BE2C (cell line): ENCODE measurements around the gene EXOSC2.

ENCODE experiments used
- DNase-seq: peaks from one replicate; pipeline ENCODE4 v3.0.0-alpha.2; 2020
- H3K27me3 ChIP-seq: fragments of 250-450 bp; sonication (Bioruptor Pico); 2 replicates; pipeline ENCODE4 v1.5.1; 2020; ENCODE audit warnings: mild to moderate bottlenecking
- H3K36me3 ChIP-seq: fragments of 250-450 bp; sonication (Bioruptor Pico); 2 replicates; pipeline ENCODE4 v1.5.1; 2020; ENCODE audit warnings: mild to moderate bottlenecking
- H3K4me1 ChIP-seq: fragments of 250-450 bp; sonication (Bioruptor Pico); 2 replicates; pipeline ENCODE4 v1.5.1; 2020
- H3K4me3 ChIP-seq: 2 replicates; pipeline ENCODE4 v1.5.1; 2011; ENCODE audit warnings: low read depth, low read length
- H3K9me3 ChIP-seq: fragments of 250-450 bp; sonication (Bioruptor Pico); 2 replicates; pipeline ENCODE4 v1.5.1; 2020
- CTCF ChIP-seq: IDR thresholded peaks from 2 replicates; pipeline ENCODE4 v1.5.1; 2012; ENCODE audit warnings: mild to moderate bottlenecking, low read depth, low read length

Gene EXOSC2

GRCh38 chr9:130696139-130696650 is 2.6 kb downstream of the EXOSC2 start:
- no peaks in the 10 kb centered on the region for H3K27me3 ChIP-seq
- no peaks in the 10 kb centered on the region for H3K9me3 ChIP-seq
- H3K36me3 ChIP-seq: peaks cover 56% of the 10 kb centered on the region
- H3K4me1 ChIP-seq: peaks cover 3% of the 10 kb centered on the region; the same call in 1 of the 2 replicates
- TF ChIP-seq CTCF: no peak
- H3K4me3 ChIP-seq: no peak overlapping the region
- no peak for DNase-seq

- Histone ChIP-seq H3K9me3 (no peaks in the 10 kb centered on the region), H3K4me1 (peaks cover 3% of the 10 kb centered on the region; the same call in 1 of the 2 replicates), H3K27me3 (no peaks in the 10 kb centered on the region), H3K4me3 (no peak overlapping the region), H3K36me3 (peaks cover 64% of the 10 kb centered on the region)
- DNase-seq: no peak
- TF ChIP-seq CTCF: no peak
Measured at GRCh38 chr9:130696996-130697395, 3.4 kb downstream of the EXOSC2 start.

- Histone ChIP-seq H3K9me3 (no peaks in the 10 kb centered on the region), H3K36me3 (peaks cover 79% of the 10 kb centered on the region), H3K4me3 (no peak overlapping the region), H3K4me1 (peaks cover 3% of the 10 kb centered on the region; the same call in 1 of the 2 replicates), H3K27me3 (no peaks in the 10 kb centered on the region)
- TF ChIP-seq CTCF: no peak
- DNase-seq: no peak
Measured at GRCh38 chr9:130698514-130698913, 4.9 kb downstream of the EXOSC2 start.

- TF ChIP-seq CTCF: no peak
- H3K4me3 ChIP-seq: no peak overlapping the region
- H3K9me3 ChIP-seq: no peaks in the 10 kb centered on the region
- H3K27me3 ChIP-seq: no peaks in the 10 kb centered on the region
- peaks cover 85% of the 10 kb centered on the region for H3K36me3 ChIP-seq
- H3K4me1 ChIP-seq: peaks cover 3% of the 10 kb centered on the region; the same call in 1 of the 2 replicates
- no peak for DNase-seq
Measured at GRCh38 chr9:130699047-130699446, 5.5 kb downstream of the EXOSC2 start.

GRCh38 chr9:130701059-130702022 is 7.8 kb downstream of the EXOSC2 start:
- Histone ChIP-seq H3K36me3 (peaks cover 89% of the 10 kb centered on the region), H3K4me3 (no peak overlapping the region), H3K27me3 (no peaks in the 10 kb centered on the region), H3K4me1 (no peaks in the 10 kb centered on the region), H3K9me3 (no peaks in the 10 kb centered on the region)
- TF ChIP-seq CTCF: peak; percentile 99
- DNase-seq: peak; percentile 89

- Histone ChIP-seq H3K27me3 (no peaks in the 10 kb centered on the region), H3K9me3 (no peaks in the 10 kb centered on the region), H3K4me1 (peaks cover 3% of the 10 kb centered on the region), H3K4me3 (no peak overlapping the region), H3K36me3 (peaks cover 75% of the 10 kb centered on the region)
- DNase-seq: no peak
- no peak for TF ChIP-seq CTCF
Measured at GRCh38 chr9:130703501-130703900, 9.9 kb downstream of the EXOSC2 start.
